MM.1S (cell line): Measurements from ENCODE around the gene ASF1A.

Source experiments
- EZH2 ChIP-seq: fragments of 300-600 bp; sonication (generic); optimal IDR thresholded peaks from 2 replicates; pipeline ENCODE3; 2017; ENCODE audit warnings: low read depth, mild to moderate bottlenecking, antibody characterized with exemption, low read length, mixed read lengths
- EZH2phosphoT487 ChIP-seq: fragments of 300-600 bp; sonication (generic); IDR thresholded peaks from 2 replicates; pipeline ENCODE4 v1.6.1; 2018; ENCODE audit warnings: antibody characterized with exemption, low read length

- TF ChIP-seq EZH2phosphoT487 (no peak), EZH2 (no peak)
These were observed 58.7 kb downstream of the ASF1A start for GRCh38 chr6:118952683-118953082.
